ENCODE data around the gene PLPPR1. TPM values are rescaled to one million over a fixed set of nuclear protein-coding genes. Genes with fewer than 3 reads are reported as not detected.

The PLPPR1 gene
- total RNA-seq, 1 experiment from 2014 or later: not detected

DNA sequence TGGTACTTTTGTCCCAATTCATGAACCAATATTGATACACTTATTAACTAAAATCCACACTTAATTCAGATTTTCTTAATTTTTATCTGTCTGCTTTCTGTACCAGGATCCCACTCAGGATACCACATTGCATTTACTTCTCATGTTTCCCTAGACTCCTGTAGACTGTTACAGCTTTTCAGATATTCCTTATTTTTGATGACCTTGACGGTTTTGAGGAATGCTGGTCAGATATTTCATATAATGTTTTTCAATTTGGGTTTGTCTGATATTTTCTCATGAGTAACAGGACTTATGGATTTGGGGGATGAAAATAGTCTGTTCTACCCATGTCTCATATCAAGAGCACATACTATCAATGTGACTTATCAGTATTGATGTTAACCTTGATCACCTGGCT is 37.4 kb downstream of the PLPPR1 start:
- no TSS peak for BruUV-seq (replicated peaks)
- intact Hi-C loops (cut with micrococcal nuclease; ENCODE audit: unreplicated experiment): no loop called here
- POLR2A ChIA-PET (ENCODE audit: low non-redundant PET): no interaction called here

DNA sequence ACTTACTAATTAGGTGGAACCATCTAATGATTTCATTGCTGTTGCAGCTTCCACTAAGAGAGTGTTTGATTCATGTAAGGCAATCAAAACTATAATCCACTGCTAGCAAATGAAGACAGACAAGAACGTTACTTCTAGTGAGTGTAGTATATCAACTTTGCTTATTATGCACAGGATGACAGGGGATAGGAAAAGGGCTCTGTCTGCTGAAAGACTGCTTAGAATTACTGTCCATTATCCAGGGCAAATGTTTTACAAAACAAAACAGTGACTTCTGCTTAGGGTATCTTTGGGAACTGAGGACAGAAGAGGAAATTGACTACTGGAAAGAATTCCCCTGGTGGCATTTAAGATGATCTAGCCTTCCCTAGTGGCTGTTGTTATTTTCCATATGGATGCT is 40.2 kb downstream of the PLPPR1 start:
- CTCF ChIA-PET: no interaction called here

More for the DNA sequence above, 37.4 kb downstream of the PLPPR1 start:
- Histone ChIP-seq H3K27me3 (replicated peaks; ENCODE audit: insufficient read depth, low read depth, low read length, poor library complexity) (no peaks in the 10 kb centered on the region), H3K36me3 (ENCODE audit: insufficient read depth, low read length, poor library complexity, severe bottlenecking) (no peaks in the 10 kb centered on the region), H3K4me3 (ENCODE audit: low read depth, low read length, poor library complexity, severe bottlenecking) (no peak overlapping the region), H3K27ac (ENCODE audit: low read depth, low read length, poor library complexity, severe bottlenecking) (no peak overlapping the region), H3K4me1 (ENCODE audit: insufficient read depth, low read length, poor library complexity, severe bottlenecking) (no peaks in the 10 kb centered on the region), H3K9me3 (ENCODE audit: low read depth, low read length, poor library complexity, severe bottlenecking) (no peaks in the 10 kb centered on the region)
- CTCF ChIA-PET: no interaction called here
- TF ChIP-seq, protein P1, sequence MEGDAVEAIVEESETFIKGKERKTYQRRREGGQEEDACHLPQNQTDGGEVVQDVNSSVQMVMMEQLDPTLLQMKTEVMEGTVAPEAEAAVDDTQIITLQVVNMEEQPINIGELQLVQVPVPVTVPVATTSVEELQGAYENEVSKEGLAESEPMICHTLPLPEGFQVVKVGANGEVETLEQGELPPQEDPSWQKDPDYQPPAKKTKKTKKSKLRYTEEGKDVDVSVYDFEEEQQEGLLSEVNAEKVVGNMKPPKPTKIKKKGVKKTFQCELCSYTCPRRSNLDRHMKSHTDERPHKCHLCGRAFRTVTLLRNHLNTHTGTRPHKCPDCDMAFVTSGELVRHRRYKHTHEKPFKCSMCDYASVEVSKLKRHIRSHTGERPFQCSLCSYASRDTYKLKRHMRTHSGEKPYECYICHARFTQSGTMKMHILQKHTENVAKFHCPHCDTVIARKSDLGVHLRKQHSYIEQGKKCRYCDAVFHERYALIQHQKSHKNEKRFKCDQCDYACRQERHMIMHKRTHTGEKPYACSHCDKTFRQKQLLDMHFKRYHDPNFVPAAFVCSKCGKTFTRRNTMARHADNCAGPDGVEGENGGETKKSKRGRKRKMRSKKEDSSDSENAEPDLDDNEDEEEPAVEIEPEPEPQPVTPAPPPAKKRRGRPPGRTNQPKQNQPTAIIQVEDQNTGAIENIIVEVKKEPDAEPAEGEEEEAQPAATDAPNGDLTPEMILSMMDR (conservative IDR thresholded peaks at IDR 0.05; ENCODE audit: low read depth, low read length): no peak
- TF ChIP-seq EZH2 (IDR thresholded peaks at IDR 0.05; ENCODE audit: borderline replicate concordance, low read depth, low read length, poor library complexity, severe bottlenecking): no peak
- no peak for DNase-seq (ENCODE audit: low spot score)

DNA sequence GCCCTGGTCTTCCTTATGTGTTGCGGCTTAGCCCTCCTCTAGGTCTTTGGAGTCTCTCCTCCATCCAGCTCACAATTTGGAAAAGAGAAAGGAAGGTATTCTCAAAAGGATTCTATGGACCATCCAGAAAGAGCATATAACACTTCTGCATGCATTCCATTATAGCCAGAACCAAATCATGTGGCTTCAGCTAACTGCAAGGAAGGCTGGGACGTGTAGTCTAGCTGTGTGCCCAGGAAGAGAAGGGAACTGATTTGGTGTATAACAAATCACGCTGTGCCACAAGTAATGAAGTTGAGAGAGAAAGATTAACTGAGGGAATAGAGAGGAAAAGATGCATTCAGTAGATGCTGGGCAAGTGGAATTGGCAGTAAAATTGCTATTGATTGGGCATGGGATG is 43.7 kb downstream of the PLPPR1 start:
- H3K4me3 ChIP-seq (ENCODE audit: low read depth, low read length, poor library complexity, severe bottlenecking): no peak overlapping the region
- POLR2A ChIA-PET (ENCODE audit: low non-redundant PET): no interaction called here
- CTCF ChIA-PET: no interaction called here
- no peak overlapping the region for H3K27ac ChIP-seq (ENCODE audit: low read depth, low read length, poor library complexity, severe bottlenecking)
- H3K36me3 ChIP-seq (ENCODE audit: insufficient read depth, low read length, poor library complexity, severe bottlenecking): no peaks in the 10 kb centered on the region
- no peaks in the 10 kb centered on the region for H3K9me3 ChIP-seq (ENCODE audit: low read depth, low read length, poor library complexity, severe bottlenecking)
- DNase-seq (ENCODE audit: low spot score): no peak
- H3K27me3 ChIP-seq (replicated peaks; ENCODE audit: insufficient read depth, low read depth, low read length, poor library complexity): no peaks in the 10 kb centered on the region
- TF ChIP-seq, protein P1 (conservative IDR thresholded peaks at IDR 0.05; ENCODE audit: low read depth, low read length): no peak
- no peak for TF ChIP-seq EZH2 (IDR thresholded peaks at IDR 0.05; ENCODE audit: borderline replicate concordance, low read depth, low read length, poor library complexity, severe bottlenecking)
- no peaks in the 10 kb centered on the region for H3K4me1 ChIP-seq (ENCODE audit: insufficient read depth, low read length, poor library complexity, severe bottlenecking)
- intact Hi-C loops (cut with micrococcal nuclease; ENCODE audit: unreplicated experiment): no loop called here
- BruUV-seq (replicated peaks): no TSS peak

More for the DNA sequence above, 40.2 kb downstream of the PLPPR1 start:
- Histone ChIP-seq H3K27ac (ENCODE audit: low read depth, low read length, poor library complexity, severe bottlenecking) (no peak overlapping the region), H3K9me3 (ENCODE audit: low read depth, low read length, poor library complexity, severe bottlenecking) (no peaks in the 10 kb centered on the region), H3K4me3 (ENCODE audit: low read depth, low read length, poor library complexity, severe bottlenecking) (no peak overlapping the region), H3K36me3 (ENCODE audit: insufficient read depth, low read length, poor library complexity, severe bottlenecking) (no peaks in the 10 kb centered on the region), H3K27me3 (replicated peaks; ENCODE audit: insufficient read depth, low read depth, low read length, poor library complexity) (no peaks in the 10 kb centered on the region), H3K4me1 (ENCODE audit: insufficient read depth, low read length, poor library complexity, severe bottlenecking) (no peaks in the 10 kb centered on the region)
- no TSS peak for BruUV-seq (replicated peaks)
- intact Hi-C loops (cut with micrococcal nuclease; ENCODE audit: unreplicated experiment): no loop called here
- DNase-seq (ENCODE audit: low spot score): no peak
- POLR2A ChIA-PET (ENCODE audit: low non-redundant PET): no interaction called here
- TF ChIP-seq EZH2 (IDR thresholded peaks at IDR 0.05; ENCODE audit: borderline replicate concordance, low read depth, low read length, poor library complexity, severe bottlenecking): no peak
- TF ChIP-seq, protein P1 (conservative IDR thresholded peaks at IDR 0.05; ENCODE audit: low read depth, low read length): no peak
